Measurements from ENCODE around the gene COMMD10. TPM values are rescaled to one million over a fixed set of nuclear protein-coding genes. Genes with fewer than 3 reads are reported as not detected.

COMMD10 gene
- total and polyA plus RNA-seq, 2 of the 8 experiments (the other 6 are each of a cell fraction or from before 2014, with no cell fraction given) = 16.5 to 43.4 TPM

- H2BK12ac ChIP-seq (ENCODE audit: low read depth, low read length) = no peak overlapping the region
- H3K79me1 ChIP-seq (ENCODE audit: low read depth, low read length) = no peaks in the 10 kb centered on the region; the same call in 1 of the 2 replicates
- H3K36me3 ChIP-seq (ENCODE audit: control insufficient read depth in 2 of 4, insufficient read depth in 4 of 4, low read length in 3 of 4) = peaks cover 0 to 3% (median under 1%) of the 10 kb centered on the region in 4 experiments; a peak in 2 of 8 replicates
- H3K23ac ChIP-seq (ENCODE audit: insufficient read length) = no peak overlapping the region
- H3K56ac ChIP-seq (replicated peaks; ENCODE audit: insufficient read length, low read depth, low read length) = no peak overlapping the region
- DNase-seq (ENCODE audit: low read depth in 1 of 2, low spot score in 2 of 2) (no peak), FAIRE-seq (no peak)
- no peak overlapping the region for H4K91ac ChIP-seq (replicated peaks; ENCODE audit: insufficient read length, low read length)
- H2BK120ac ChIP-seq (replicated peaks; ENCODE audit: low read depth, low read length) = no peak overlapping the region
- ChIA-PET POLR2A (ENCODE audit: partially characterized antibody) (no interaction called here), CTCF (ENCODE audit: partially characterized antibody) (interaction anchor here (0.7 to 1.3 kb wide), 2 partner anchors 10 to 172 kb away, joined by 3 read pairs; no protein-coding TSS in a partner anchor)
- H3K4ac ChIP-seq (replicated peaks; ENCODE audit: insufficient read length, low read depth, low read length) = no peak overlapping the region
- H4K8ac ChIP-seq (ENCODE audit: extremely low read depth, insufficient read depth, low read length) = no peak overlapping the region
- no peaks in the 10 kb centered on the region for H3K4me1 ChIP-seq (replicated peaks in 1 of 4; ENCODE audit: control insufficient read depth in 3 of 4, insufficient read depth in 4 of 4, low read length in 3 of 4)
- no peak overlapping the region for H3K14ac ChIP-seq (ENCODE audit: insufficient read length)
- H3K27me3 ChIP-seq (replicated peaks in 1 of 4; ENCODE audit: control insufficient read depth in 3 of 4, extremely low read depth in 1 of 4, insufficient read depth in 3 of 4, low read length in 3 of 4) = no peaks in the 10 kb centered on the region
- no peak overlapping the region for H3K27ac ChIP-seq (ENCODE audit: low read depth, low read length)
- no peak overlapping the region for H2BK5ac ChIP-seq (ENCODE audit: low read depth, low read length)
- H4K20me1 ChIP-seq (replicated peaks in 1 of 2; ENCODE audit: control insufficient read depth in 1 of 2, insufficient read depth in 2 of 2, low read length in 2 of 2) = no peaks in the 10 kb centered on the region
- H4K5ac ChIP-seq (ENCODE audit: insufficient read length, low read depth, low read length) = no peak overlapping the region
- no peak overlapping the region for H2BK20ac ChIP-seq (ENCODE audit: low read length)
- peaks cover 1 to 2% of the 10 kb centered on the region in 2 experiments; a peak in 1 of 4 replicates for H3K9me3 ChIP-seq (ENCODE audit: insufficient read depth in 2 of 2, low read depth in 1 of 2, low read length in 1 of 2)
- no peak overlapping the region for H2BK15ac ChIP-seq (ENCODE audit: low read length)
- H3K4me2 ChIP-seq (ENCODE audit: insufficient read depth in 1 of 2, low read depth in 2 of 2, low read length in 2 of 2) = no peak overlapping the region
- H3K79me2 ChIP-seq (ENCODE audit: control insufficient read depth in 1 of 2, insufficient read depth in 2 of 2, low read length in 2 of 2) = no peaks in the 10 kb centered on the region
- H3K23me2 ChIP-seq (ENCODE audit: low read depth, low read length) = no peaks in the 10 kb centered on the region
- H3K4me3 ChIP-seq (ENCODE audit: extremely low read depth in 1 of 4, insufficient read depth in 2 of 4, low read depth in 3 of 4, low read length in 4 of 4) = no peak overlapping the region
- no peak overlapping the region for H3K9ac ChIP-seq (replicated peaks in 1 of 4; ENCODE audit: extremely low read depth in 1 of 4, low read depth in 3 of 4, low read length in 3 of 4)
- no peak overlapping the region for H2AFZ ChIP-seq (ENCODE audit: low read length)
- no peak overlapping the region for H3K18ac ChIP-seq (ENCODE audit: extremely low read depth, low read length)
- H2AK5ac ChIP-seq (ENCODE audit: low read depth, low read length) = no peak overlapping the region
- no peak for TF ChIP-seq ATF2 (IDR thresholded peaks at IDR 0.05; ENCODE audit: low read length)
- no peak for TF ChIP-seq BRCA1 (IDR thresholded peaks at IDR 0.05; ENCODE audit: low read depth, low read length)
- TF ChIP-seq SP2 (IDR thresholded peaks at IDR 0.05; ENCODE audit: low read length) = no peak
- TF ChIP-seq E2F6 (IDR thresholded peaks at IDR 0.05) = no peak
- TF ChIP-seq SIX5 (IDR thresholded peaks at IDR 0.05; ENCODE audit: low read depth, low read length) = no peak
- TF ChIP-seq RNF2 (IDR thresholded peaks at IDR 0.05; ENCODE audit: borderline replicate concordance, low read depth, low read length, missing control alignments, poor library complexity, severe bottlenecking) = no peak
- no peak for TF ChIP-seq SUZ12 (IDR thresholded peaks at IDR 0.05; ENCODE audit: low read length)
- TF ChIP-seq CBX8 (IDR thresholded peaks at IDR 0.05; ENCODE audit: borderline replicate concordance, low read depth, low read length) = no peak
- TF ChIP-seq EP300 (IDR thresholded peaks at IDR 0.05; ENCODE audit: borderline replicate concordance in 1 of 2, low read depth in 2 of 2, low read length in 2 of 2) = no peak
- no peak for TF ChIP-seq RAD21 (IDR thresholded peaks at IDR 0.05 in 1 of 2, conservative IDR thresholded peaks at IDR 0.05 in 1 of 2; ENCODE audit: low read depth in 2 of 2, low read length in 2 of 2)
- no peak for TF ChIP-seq SAP30 (IDR thresholded peaks at IDR 0.05; ENCODE audit: insufficient read depth, insufficient replicate concordance, low read length)
- TF ChIP-seq SP1 (IDR thresholded peaks at IDR 0.05; ENCODE audit: low read depth, low read length) = no peak
Measured at GRCh38 chr5:116313366-116313765, 228.5 kb downstream of the COMMD10 start.

Data from H1 (cell line).